GM12878 (cell line): ENCODE data around the gene SLC27A5. TPM values are rescaled to one million over a fixed set of nuclear protein-coding genes. Genes with fewer than 3 reads are reported as not detected.

Experiments
- ASH2L ChIP-seq: fragments of 300-600, 200-600 bp; sonication (generic); IDR thresholded peaks from 2 replicates; pipeline ENCODE4 v1.6.1; 2017; ENCODE audit warnings: low read depth, mild to moderate bottlenecking, borderline replicate concordance
- BACH1 ChIP-seq: fragments of 450-650 bp; IDR thresholded peaks from 2 replicates; pipeline ENCODE4 v1.6.1; 2017; ENCODE audit warnings: mild to moderate bottlenecking, borderline replicate concordance
- DPF2 ChIP-seq: fragments of 450-650 bp; IDR thresholded peaks from 2 replicates; pipeline ENCODE4 v1.6.1; 2017; ENCODE audit warnings: mild to moderate bottlenecking
- E2F8 ChIP-seq: fragments of 450-650 bp; IDR thresholded peaks from 2 replicates; pipeline ENCODE4 v1.6.1; 2018; ENCODE audit warnings: mild to moderate bottlenecking, low read depth, moderate library complexity; ENCODE audit not compliant: partially characterized antibody
- IRF4 ChIP-seq: IDR thresholded peaks from 2 replicates; pipeline ENCODE4 v1.6.1; 2011; ENCODE audit warnings: low read depth, low read length
- KDM1A ChIP-seq: fragments of 200-600 bp; sonication (generic); IDR thresholded peaks from 2 replicates; pipeline ENCODE4 v1.6.1; 2016; ENCODE audit warnings: borderline replicate concordance
- NFIC ChIP-seq: IDR thresholded peaks from 2 replicates; pipeline ENCODE4 v1.6.1; 2012; ENCODE audit warnings: low read depth, mild to moderate bottlenecking, inconsistent platforms, low read length, moderate library complexity
- NR2F1 ChIP-seq: fragments of 450-650 bp; conservative IDR thresholded peaks from 2 replicates; pipeline ENCODE4 v1.6.1; 2017; ENCODE audit warnings: mild to moderate bottlenecking
- POLR2A ChIP-seq: IDR thresholded peaks from 2 replicates; pipeline ENCODE4 v1.6.1; 2011; ENCODE audit warnings: low read depth, mild to moderate bottlenecking, low read length
- POLR2AphosphoS2 ChIP-seq: IDR thresholded peaks from 2 replicates; pipeline ENCODE4 v1.6.1; 2011; ENCODE audit warnings: low read depth, mild to moderate bottlenecking, low read length, improper control_type of control experiment, moderate library complexity
- RAD51 ChIP-seq: fragments of 450-650 bp; IDR thresholded peaks from 2 replicates; pipeline ENCODE4 v1.6.1; 2016; ENCODE audit warnings: moderate library complexity, mild to moderate bottlenecking, inconsistent platforms
- STAT3 ChIP-seq: IDR thresholded peaks from 2 replicates; pipeline ENCODE4 v1.6.1; 2011; ENCODE audit warnings: low read depth, low read length, improper control_type of control experiment
- YBX1 ChIP-seq: fragments of 450-650 bp; IDR thresholded peaks from 2 replicates; pipeline ENCODE4 v1.6.1; 2016; ENCODE audit warnings: antibody characterized with exemption
- ZBTB11 ChIP-seq: fragments of 450-650 bp; formaldehyde crosslinking; IDR thresholded peaks from 2 replicates; pipeline ENCODE4 v1.5.0; 2022; ENCODE audit warnings: mild to moderate bottlenecking, missing genetic modification characterization
- ZBTB4 ChIP-seq: fragments of 450-650 bp; formaldehyde crosslinking; IDR thresholded peaks from 2 replicates; pipeline ENCODE4 v1.4.0; 2022; ENCODE audit warnings: mild to moderate bottlenecking, moderate library complexity
- ZBTB40 ChIP-seq: fragments of 450-650 bp; IDR thresholded peaks from 2 replicates; pipeline ENCODE4 v1.6.1; 2016; ENCODE audit warnings: mild to moderate bottlenecking, moderate library complexity, borderline replicate concordance
- ZNF217 ChIP-seq: fragments of 450-650 bp; IDR thresholded peaks from 2 replicates; pipeline ENCODE4 v1.6.1; 2017; ENCODE audit warnings: antibody characterized with exemption, mild to moderate bottlenecking
- polyA plus RNA-seq, 11 experiments: library from polyadenylated mRNA; depleted of rRNA in 4 of 11; unstranded in 6 of 11; stranded (reverse) in 5 of 11; fragments of >200 nt; fragmentation: Nextera tagmentation in 4 of 11; fragmentation: Illumina TruSeq in 1 of 11; extraction: Ambion mirVana in 4 of 11; extraction: Trizol in 1 of 11; gene quantifications; 1 replicate in 1 of 11; 2 replicates in 10 of 11; pipeline versions ENCODE4 v1.2.1 to v1.2.3, GENCODE V29; 2011 to 2016; ENCODE audit warnings: inconsistent platforms in 2 of 11, missing spikeins in 2 of 11, low read depth in 1 of 11
- total RNA-seq, 4 experiments: library from RNA; depleted of rRNA in 3 of 4; stranded (reverse); fragments of >200 nt in 3 of 4; fragmentation: Illumina TruSeq in 1 of 4; extraction: Trizol in 1 of 4; gene quantifications; 2 replicates each; pipeline versions ENCODE4 v1.2.1 to v1.2.3, GENCODE V29; 2013 to 2021

SLC27A5 gene
- total and polyA plus RNA-seq, 10 of the 15 experiments (the other 5 are each of a cell fraction or from before 2014, with no cell fraction given): 21.2 to 127 (median 31.8) TPM

- TF ChIP-seq ZBTB40: peak; percentile 89
- TF ChIP-seq IRF4: no peak
- TF ChIP-seq POLR2A: peak; percentile 82
- TF ChIP-seq RAD51: no peak
- TF ChIP-seq ASH2L: no peak
- no peak for TF ChIP-seq YBX1
- TF ChIP-seq ZBTB11 (CRISPR knock-in tag): peak; percentile 8; the same call in 1 of the 2 replicates
- TF ChIP-seq BACH1: 0 out of 2 replicates have a peak, but pooled peaks have one; percentile 12
- TF ChIP-seq POLR2AphosphoS2: 0 out of 2 replicates have a peak, but pooled peaks have one; percentile 82
- no peak for TF ChIP-seq E2F8
- no peak for TF ChIP-seq NFIC
- peak; percentile 66; the same call in 1 of the 2 replicates for TF ChIP-seq NR2F1
- no peak for TF ChIP-seq STAT3
- 0 out of 2 replicates have a peak, but pooled peaks have one; percentile 47 for TF ChIP-seq ZBTB4 (CRISPR knock-in tag)
- peak; percentile 52; the same call in 1 of the 2 replicates for TF ChIP-seq DPF2
- no peak for TF ChIP-seq ZNF217
- no peak for TF ChIP-seq KDM1A
Observed at GRCh38 chr19:58559275-58560006, 47.6 kb upstream of the SLC27A5 start (continued).
